ENCODE results near the gene PKNOX2. TPM values are rescaled to one million over a fixed set of nuclear protein-coding genes. Genes with fewer than 3 reads are reported as not detected.
A peak's percentile ranks its signal among the peaks of the same experiment; 100 is the strongest.

The PKNOX2 gene
- total and polyA plus RNA-seq, 2 of the 4 experiments (the other 2 are of a cell fraction), result 0.72 to 2.3 TPM

DNA sequence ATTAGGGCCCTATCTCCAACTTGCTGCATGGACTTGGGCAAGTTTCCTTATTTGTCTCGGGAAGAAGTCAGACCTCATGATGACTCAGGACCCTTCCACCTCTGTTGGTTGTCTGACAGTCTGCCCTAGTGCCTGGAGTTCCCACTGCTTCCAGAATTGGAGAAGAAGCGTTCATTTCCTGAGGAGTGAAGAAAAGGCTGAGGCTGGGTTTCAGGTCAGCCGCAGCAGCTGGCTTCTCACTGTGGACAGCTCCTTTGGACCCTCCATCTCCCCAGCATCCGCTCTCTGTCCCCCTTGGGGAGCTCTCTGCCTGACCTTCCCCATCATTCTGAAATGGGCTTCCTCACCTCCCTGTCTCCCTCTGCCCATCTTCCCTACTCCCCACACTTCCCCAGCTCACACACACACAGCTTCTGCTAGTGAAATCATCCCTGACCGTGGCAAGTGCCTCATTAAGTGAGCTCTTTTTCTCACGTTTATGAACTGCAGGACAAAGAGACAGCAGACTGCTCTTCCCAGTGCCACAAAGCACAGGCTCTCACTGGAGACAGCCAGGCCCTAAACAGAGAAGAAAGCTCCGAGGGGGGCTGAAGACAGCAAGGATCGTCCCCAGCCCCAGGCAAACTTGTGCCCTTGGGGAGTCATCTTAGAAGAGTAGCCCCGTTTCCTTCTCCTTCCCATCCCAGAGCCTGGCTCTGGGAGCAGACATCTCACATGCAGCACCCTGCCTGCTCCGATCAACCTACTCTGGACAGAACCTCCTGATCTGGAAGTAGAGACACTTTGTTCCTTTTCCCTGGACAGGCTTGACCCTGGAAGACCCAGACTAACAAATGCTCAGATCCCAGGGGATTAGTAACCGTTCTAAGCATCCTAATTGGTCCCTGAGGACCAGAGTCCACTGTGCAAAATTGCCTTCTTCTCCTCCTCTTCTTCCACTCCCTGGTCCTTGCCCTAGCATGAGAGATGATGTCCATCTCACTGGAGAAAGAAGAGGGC, 173.6 kb downstream of the PKNOX2 start:
- Histone ChIP-seq H3K79me1 (ENCODE audit: low read depth in 1 of 2, low read length in 2 of 2) (no peaks in the 10 kb centered on the region), H3K18ac (ENCODE audit: low read depth, low read length) (no peak overlapping the region), H3K9ac (ENCODE audit: low read depth, low read length) (no peak overlapping the region), H3K27ac (ENCODE audit: insufficient read depth, low read length) (no peak overlapping the region), H3K9me1 (ENCODE audit: insufficient read depth, low read length) (no peaks in the 10 kb centered on the region; the same call in 1 of the 2 replicates), H4K5ac (ENCODE audit: low read depth, low read length) (no peak overlapping the region), H2AFZ (replicated peaks; ENCODE audit: low read length, poor library complexity) (no peak overlapping the region), H3K9me3 (ENCODE audit: control insufficient read depth, insufficient read depth, low read length) (no peaks in the 10 kb centered on the region), H3K4ac (ENCODE audit: low read depth, low read length) (no peak overlapping the region), H2AK5ac (ENCODE audit: low read depth, low read length) (no peak overlapping the region), H3K4me2 (ENCODE audit: low read depth, low read length) (no peak overlapping the region), H2AK9ac (replicated peaks; ENCODE audit: low read depth, low read length, poor library complexity) (no peak overlapping the region), H4K91ac (ENCODE audit: insufficient read depth, low read depth, low read length) (no peak overlapping the region), H2BK20ac (ENCODE audit: low read depth, low read length) (no peak overlapping the region), H3K4me3 (ENCODE audit: insufficient read depth, low read depth, low read length) (no peak overlapping the region), H2BK120ac (ENCODE audit: low read depth, low read length) (no peak overlapping the region), H3K36me3 (ENCODE audit: control insufficient read depth, insufficient read depth, low read length) (no peaks in the 10 kb centered on the region), H2BK15ac (ENCODE audit: low read depth, low read length) (no peak overlapping the region; the same call in 2 of the 3 replicates), H3K56ac (ENCODE audit: extremely low read depth, insufficient read depth, low read length) (no peak overlapping the region), H3K14ac (replicated peaks; ENCODE audit: low read depth, low read length) (0 out of 2 replicates have a peak overlapping the region, but pooled peaks have one; percentile 59), H2BK5ac (ENCODE audit: low read depth, low read length, poor library complexity, severe bottlenecking) (no peak overlapping the region), H3K23ac (ENCODE audit: low read depth, low read length) (no peak overlapping the region), H4K20me1 (ENCODE audit: insufficient read depth, low read length) (no peaks in the 10 kb centered on the region), H3K4me1 (ENCODE audit: control insufficient read depth, insufficient read depth, low read length) (no peaks in the 10 kb centered on the region), H4K8ac (ENCODE audit: low read depth in 2 of 2, low read length in 2 of 2) (no peak overlapping the region), H3K27me3 (ENCODE audit: control insufficient read depth, insufficient read depth, low read length) (peaks cover 10% of the 10 kb centered on the region)
- no TSS peak for BruUV-seq (replicated peaks)
- dilution Hi-C loops (cut with HindIII; ENCODE audit: low sequenced_read_pairs, unreplicated experiment) (no loop called here), in situ Hi-C loops (cut with MboI; ENCODE audit: low sequenced_read_pairs) (no loop called here), intact Hi-C loops (cut with micrococcal nuclease) (no loop called here)
- TF ChIP-seq, protein P1, sequence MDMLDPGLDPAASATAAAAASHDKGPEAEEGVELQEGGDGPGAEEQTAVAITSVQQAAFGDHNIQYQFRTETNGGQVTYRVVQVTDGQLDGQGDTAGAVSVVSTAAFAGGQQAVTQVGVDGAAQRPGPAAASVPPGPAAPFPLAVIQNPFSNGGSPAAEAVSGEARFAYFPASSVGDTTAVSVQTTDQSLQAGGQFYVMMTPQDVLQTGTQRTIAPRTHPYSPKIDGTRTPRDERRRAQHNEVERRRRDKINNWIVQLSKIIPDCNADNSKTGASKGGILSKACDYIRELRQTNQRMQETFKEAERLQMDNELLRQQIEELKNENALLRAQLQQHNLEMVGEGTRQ (IDR thresholded peaks at IDR 0.05; ENCODE audit: low read depth, low read length), result no peak
- TF ChIP-seq MAZ (IDR thresholded peaks at IDR 0.05; ENCODE audit: borderline replicate concordance, low read depth, low read length) (no peak), CTCF (conservative IDR thresholded peaks at IDR 0.05; ENCODE audit: low read depth, low read length) (no peak), MXI1 (IDR thresholded peaks at IDR 0.05; ENCODE audit: borderline replicate concordance, low read depth, low read length) (no peak), RAD21 (IDR thresholded peaks at IDR 0.05; ENCODE audit: low read length) (no peak), POLR2A (IDR thresholded peaks at IDR 0.05; ENCODE audit: low read depth, low read length) (no peak), BHLHE40 (IDR thresholded peaks at IDR 0.05; ENCODE audit: low read depth, low read length) (no peak), FOS (IDR thresholded peaks at IDR 0.05; ENCODE audit: low read depth, low read length) (no peak), RCOR1 (IDR thresholded peaks at IDR 0.05; ENCODE audit: insufficient replicate concordance, low read length) (no peak)
- ChIA-PET POLR2A (ENCODE audit: unreplicated experiment) (no interaction called here), CTCF (no interaction called here)
- 79% methylated on average over 3 of the region's 11 CpGs; no CpG with 5 or more reads in 1 of the 2 experiments for WGBS, 2 experiments (ENCODE audit: extremely low coverage in 2 of 2, insufficient read length in 1 of 2)
- DNase-seq (peak; percentile 28), ATAC-seq (ENCODE audit: low read depth) (no peak; the same call in 1 of the 2 replicates)

Data from IMR-90 (cell line).